GM10266 (cell line): ENCODE measurements around the gene RHOA.

Source experiments
- DNase-seq: peaks from one replicate; pipeline ENCODE4 v3.0.0; 2012; ENCODE audit errors: extremely low spot score
- TF ChIP-seq, protein P1 (sequence below): IDR thresholded peaks from 2 replicates; pipeline ENCODE4 v1.5.1; 2012; ENCODE audit warnings: mild to moderate bottlenecking, low read depth; ENCODE audit not compliant: control insufficient read depth, insufficient read depth; ENCODE audit errors: missing control alignments

RHOA gene

DNA sequence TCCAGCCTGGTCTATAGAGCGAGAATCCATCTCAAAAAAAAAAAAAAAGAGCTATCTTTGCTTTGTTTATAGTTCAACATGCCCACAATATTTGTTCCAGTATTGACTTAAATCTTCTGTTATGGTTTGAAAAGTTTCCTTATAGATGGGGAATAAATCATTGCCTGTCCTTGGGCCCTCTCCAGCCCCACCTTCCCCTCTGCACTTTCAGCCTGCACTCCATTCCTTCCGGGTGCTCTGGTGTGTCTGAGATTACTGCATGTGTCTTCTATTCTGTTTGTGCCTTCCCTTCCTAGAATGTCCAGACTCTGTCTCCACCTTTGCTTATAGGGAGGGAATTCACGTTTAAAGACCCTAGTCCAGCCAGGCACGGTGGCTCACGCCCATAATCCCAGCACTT is 28.4 kb downstream of the RHOA start:
- TF ChIP-seq, protein P1, sequence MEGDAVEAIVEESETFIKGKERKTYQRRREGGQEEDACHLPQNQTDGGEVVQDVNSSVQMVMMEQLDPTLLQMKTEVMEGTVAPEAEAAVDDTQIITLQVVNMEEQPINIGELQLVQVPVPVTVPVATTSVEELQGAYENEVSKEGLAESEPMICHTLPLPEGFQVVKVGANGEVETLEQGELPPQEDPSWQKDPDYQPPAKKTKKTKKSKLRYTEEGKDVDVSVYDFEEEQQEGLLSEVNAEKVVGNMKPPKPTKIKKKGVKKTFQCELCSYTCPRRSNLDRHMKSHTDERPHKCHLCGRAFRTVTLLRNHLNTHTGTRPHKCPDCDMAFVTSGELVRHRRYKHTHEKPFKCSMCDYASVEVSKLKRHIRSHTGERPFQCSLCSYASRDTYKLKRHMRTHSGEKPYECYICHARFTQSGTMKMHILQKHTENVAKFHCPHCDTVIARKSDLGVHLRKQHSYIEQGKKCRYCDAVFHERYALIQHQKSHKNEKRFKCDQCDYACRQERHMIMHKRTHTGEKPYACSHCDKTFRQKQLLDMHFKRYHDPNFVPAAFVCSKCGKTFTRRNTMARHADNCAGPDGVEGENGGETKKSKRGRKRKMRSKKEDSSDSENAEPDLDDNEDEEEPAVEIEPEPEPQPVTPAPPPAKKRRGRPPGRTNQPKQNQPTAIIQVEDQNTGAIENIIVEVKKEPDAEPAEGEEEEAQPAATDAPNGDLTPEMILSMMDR, result no peak
- no peak for DNase-seq

DNA sequence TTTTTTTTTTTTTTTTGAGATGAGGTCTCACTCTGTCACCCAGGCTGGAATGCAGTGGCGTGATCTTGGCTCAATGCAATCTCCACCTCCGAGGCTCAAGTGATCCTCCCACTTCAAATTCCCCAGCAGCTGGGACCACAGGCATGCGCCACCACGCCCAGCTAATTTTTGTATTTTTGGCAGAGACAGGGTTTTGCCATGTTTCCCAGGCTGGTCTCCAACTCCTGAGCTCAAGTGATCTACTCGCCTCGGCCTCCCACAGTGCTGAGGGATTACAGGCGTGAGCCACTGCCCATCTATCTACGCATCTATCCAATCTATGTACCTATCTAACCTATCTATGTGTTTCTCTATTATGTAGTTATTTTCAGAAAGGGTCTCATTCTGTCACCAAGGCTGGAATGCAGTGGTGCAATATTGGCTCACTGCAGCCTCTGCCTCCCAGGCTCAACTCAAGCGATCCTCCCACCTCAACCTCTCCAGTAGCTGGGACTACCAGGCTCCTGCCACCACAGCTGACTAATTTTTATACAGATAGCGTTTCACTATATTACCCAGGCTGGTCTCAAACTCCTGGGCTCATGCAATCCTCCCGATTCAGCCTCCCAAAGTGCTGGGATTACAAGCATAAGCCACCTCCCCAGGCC is 33.4 kb downstream of the RHOA start:
- TF ChIP-seq, protein P1, result no peak
- no peak for DNase-seq

DNA sequence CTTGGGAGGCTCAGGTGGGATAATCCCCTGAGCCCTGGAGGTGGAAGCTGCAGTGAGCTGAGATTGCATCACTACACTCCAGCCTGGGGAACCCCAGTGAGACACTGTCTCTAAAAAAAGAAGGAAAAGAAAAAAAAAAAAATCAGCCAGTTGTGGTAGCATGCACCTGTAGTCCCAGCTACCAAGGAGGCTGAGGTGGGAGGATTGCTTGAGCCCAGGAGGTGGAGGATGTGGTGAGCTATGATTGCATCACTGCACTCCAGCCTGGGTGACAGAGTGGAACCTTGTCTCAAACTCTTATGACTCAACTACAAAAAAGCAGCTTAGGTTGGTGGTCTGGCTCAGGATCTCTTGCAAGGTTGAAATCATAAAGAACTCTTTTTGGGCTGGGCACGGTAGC is 34.3 kb downstream of the RHOA start:
- no peak for DNase-seq

DNA sequence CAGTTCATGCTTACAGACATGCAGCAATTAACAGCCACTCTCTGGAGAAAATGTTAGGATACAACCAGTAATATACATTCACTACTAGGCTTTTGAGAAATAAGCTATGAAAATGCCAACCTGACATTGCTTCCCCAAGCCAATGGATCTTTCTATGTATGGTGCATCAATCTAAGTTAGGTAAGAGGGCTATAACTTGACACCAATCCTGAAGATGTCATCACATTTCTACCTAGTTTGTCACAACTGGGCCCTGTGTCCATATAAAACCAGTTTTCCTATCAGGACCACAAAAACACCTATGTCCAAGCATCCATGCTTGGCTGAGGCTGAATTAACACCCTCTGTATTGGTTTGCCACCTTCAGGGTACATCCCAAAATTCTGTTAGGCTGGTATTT is 39.8 kb downstream of the RHOA start:
- TF ChIP-seq, protein P1, result no peak
- no peak for DNase-seq

More for the DNA sequence above, 34.3 kb downstream of the RHOA start:
- TF ChIP-seq, protein P1, result no peak

DNA sequence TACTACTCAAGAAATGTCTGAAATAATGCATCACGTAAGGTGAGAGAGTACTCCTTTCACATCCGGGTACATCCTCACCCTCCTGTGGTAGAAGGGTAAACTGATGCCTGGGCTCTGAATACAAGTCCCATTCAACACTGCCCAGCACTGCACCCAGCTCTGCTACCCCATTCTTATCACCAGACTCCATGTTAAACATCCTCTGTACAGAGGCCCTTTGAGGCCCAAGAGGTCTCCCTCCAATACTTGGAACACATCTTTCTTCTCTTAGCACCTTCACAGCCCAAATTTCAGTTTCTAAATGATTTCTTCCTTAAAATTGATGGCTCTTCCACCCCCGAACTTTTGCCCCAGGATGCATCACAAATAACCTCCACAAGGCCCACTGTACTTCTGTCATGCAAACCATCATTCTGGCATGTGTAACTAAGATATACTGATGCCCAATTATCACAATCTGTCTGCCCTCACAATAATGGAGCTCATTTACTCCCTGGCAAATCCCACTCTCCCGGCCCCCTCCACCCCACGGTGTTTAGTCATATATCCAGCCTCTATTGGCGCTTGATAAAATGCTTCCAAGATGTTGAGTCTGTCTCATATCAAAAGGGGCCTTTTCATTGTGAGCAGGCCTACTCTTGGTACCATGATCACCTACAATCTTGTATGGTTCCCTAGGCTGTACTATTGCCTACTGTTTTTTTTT is 41.0 kb downstream of the RHOA start:
- DNase-seq, result no peak
- TF ChIP-seq, protein P1, result no peak

DNA sequence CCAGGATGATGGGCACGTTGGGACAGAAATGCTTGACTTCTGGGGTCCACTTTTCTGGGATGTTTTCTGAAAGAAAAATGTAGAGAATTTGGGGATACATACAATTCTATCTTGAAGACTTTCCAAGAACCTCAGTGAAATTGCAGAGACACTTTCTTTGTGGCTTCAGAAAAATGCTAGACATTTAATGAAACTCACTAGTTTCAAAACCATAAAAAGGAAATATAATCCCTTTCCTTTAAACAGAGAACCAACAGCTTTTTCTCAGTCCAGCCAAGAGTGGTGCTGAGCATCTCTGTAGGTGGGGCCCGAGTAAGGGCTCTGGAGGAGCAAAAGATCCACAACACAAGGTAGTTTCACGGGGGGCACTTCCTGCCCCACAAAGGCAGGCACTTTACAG is 49.2 kb downstream of the RHOA start:
- DNase-seq, result no peak
- TF ChIP-seq, protein P1, result no peak

DNA sequence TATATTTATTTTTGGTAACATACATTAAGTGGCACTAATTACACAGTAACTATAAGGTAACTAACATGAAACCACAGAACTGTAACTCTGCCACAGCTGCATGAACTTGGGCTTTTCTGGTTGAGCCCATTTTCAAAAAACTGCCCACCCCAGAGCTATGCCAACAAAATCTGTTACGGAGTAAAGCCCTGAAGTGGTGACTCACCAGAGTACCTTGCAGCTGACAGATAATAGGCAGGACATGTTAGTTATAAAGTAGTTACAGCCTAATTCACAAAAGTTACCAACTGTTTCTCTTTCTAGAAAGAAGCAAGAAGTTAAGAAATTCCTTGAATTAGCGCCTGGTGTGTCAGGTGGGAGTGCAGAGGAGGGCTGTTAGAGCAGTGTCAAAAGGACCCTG is 52.2 kb downstream of the RHOA start:
- DNase-seq, result no peak
- TF ChIP-seq, protein P1, result no peak
